ENCODE results near the gene TDRD1.
A peak's percentile ranks its signal among the peaks of the same experiment; 100 is the strongest.
"Not testable (repeated sequence)": the region's sequence is repeated elsewhere in the genome, so short reads cannot be mapped to it uniquely, and the experiment has no call there.

Gene TDRD1

DNA sequence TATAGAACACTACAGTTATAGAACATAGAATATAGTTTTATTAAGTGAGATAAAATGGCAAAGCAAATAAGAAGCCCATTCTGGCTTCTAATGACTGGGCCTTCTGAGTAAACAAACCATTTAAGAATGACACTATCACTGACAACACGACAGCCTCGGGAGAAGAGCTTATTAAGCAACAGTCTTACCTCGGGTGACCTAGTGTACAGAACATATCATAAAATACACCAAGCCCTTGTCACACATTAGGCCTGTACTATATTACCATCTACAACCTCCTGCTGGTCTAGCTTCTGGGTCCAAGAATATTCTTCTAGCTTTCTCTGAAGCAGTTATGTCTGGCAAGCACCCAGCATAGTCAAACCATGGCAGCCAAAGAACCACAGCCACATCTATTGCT is 37.1 kb upstream of the TDRD1 start:
- no peak overlapping the region for H3K4me3 ChIP-seq (ENCODE audit: low read depth, low read length)
- TF ChIP-seq, protein P1, sequence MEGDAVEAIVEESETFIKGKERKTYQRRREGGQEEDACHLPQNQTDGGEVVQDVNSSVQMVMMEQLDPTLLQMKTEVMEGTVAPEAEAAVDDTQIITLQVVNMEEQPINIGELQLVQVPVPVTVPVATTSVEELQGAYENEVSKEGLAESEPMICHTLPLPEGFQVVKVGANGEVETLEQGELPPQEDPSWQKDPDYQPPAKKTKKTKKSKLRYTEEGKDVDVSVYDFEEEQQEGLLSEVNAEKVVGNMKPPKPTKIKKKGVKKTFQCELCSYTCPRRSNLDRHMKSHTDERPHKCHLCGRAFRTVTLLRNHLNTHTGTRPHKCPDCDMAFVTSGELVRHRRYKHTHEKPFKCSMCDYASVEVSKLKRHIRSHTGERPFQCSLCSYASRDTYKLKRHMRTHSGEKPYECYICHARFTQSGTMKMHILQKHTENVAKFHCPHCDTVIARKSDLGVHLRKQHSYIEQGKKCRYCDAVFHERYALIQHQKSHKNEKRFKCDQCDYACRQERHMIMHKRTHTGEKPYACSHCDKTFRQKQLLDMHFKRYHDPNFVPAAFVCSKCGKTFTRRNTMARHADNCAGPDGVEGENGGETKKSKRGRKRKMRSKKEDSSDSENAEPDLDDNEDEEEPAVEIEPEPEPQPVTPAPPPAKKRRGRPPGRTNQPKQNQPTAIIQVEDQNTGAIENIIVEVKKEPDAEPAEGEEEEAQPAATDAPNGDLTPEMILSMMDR (IDR thresholded peaks at IDR 0.05; ENCODE audit: insufficient read depth, low read length, missing control alignments): no peak
- CTCF ChIA-PET: no interaction called here
- POLR2A ChIA-PET: no interaction called here
- no peak for DNase-seq (ENCODE audit: low read depth, low spot score)

DNA sequence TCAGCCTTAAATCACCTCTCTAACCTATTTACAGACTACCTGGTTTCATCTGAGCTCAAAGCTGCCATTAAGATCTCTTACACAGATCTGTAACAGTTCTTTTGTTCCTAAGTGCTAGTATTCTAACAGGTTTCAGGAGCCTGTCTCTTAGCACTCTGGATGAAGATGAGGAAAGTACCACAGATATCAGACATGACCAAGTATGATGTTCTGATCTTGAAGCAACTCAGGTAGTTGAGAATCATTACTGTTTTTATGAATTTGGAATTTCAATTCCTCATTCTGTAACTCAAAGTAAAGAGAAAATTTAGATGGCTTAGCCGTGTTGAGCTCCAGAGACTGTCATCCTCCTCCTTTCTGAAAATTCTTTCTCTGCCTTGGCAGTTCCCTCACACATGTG is 36.0 kb upstream of the TDRD1 start:
- ChIA-PET POLR2A (no interaction called here), CTCF (no interaction called here)
- H3K4me3 ChIP-seq (ENCODE audit: low read depth, low read length): no peak overlapping the region
- no peak for DNase-seq (ENCODE audit: low read depth, low spot score)
- TF ChIP-seq, protein P1 (IDR thresholded peaks at IDR 0.05; ENCODE audit: insufficient read depth, low read length, missing control alignments): no peak

DNA sequence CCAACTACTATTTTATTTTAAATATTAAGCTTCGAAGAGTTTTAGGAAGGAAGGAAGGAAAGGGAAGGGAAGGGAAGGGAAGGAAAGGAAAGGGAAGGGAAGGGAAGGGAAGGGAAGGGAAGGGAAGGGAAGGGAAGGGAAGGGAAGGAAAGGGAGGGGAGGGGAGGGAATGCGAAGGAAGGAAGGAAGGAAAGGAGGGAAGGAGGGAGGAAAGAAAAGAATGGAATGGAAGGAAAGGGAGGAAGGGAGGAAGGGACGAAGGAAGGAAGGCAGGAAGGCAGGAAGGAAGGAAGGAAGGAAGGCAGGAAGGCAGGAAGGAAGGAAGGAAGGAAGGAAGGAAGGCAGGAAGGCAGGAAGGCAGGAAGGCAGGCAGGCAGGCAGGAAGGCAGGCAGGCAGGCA is 29.7 kb upstream of the TDRD1 start:
- POLR2A ChIA-PET: not testable (repeated sequence)

DNA sequence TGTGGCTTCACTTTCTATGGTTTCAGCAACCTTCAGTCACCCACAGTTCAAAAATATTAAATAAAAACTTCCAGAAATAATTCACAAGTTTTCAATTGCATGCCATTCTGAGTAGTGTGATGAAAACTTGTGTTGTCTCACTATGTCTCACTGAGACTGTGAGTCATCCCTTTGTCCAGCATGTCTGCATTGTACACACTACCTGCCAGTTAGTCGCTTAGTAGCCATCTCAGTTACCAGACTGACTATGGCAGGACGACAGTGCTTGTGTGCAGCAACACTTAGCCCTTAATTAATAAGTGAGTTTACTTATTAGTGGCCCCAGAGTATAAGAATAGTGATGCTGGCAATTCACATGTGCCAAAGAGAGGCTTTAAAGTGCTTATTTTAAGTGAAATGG is 27.7 kb upstream of the TDRD1 start:
- TF ChIP-seq, protein P1 (IDR thresholded peaks at IDR 0.05; ENCODE audit: insufficient read depth, low read length, missing control alignments): no peak
- peak; percentile 42 for DNase-seq (ENCODE audit: low read depth, low spot score)
- no peak overlapping the region for H3K4me3 ChIP-seq (ENCODE audit: low read depth, low read length)
- ChIA-PET POLR2A (no interaction called here), CTCF (interaction anchor here (1.0 to 1.5 kb wide), 2 partner anchors 8 to 152 kb away, joined by 3 read pairs; no protein-coding TSS in a partner anchor)

More for the DNA sequence above, 29.7 kb upstream of the TDRD1 start:
- CTCF ChIA-PET; H3K4me3 ChIP-seq (ENCODE audit: low read depth, low read length); DNase-seq (ENCODE audit: low read depth, low spot score): not testable (repeated sequence)

DNA sequence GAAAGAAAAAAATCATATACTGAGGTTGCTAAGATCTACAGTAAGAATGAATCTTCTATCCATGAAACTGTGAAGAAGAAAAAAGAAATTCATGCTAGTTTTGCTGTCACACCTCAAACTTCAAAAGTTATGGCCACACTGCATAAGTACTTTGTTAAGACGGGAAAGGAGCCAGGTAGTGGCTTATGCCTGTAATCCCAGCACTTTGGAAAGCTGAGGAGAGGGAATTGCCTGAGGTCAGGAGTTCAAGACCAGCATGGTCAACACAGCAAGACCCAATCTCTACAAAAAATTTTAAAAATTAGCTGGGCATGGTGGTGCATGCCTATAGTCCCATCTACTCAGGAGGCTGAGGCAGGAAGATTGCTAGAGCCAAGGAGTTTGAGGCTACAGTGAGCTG is 27.3 kb upstream of the TDRD1 start:
- no peak overlapping the region for H3K4me3 ChIP-seq (ENCODE audit: low read depth, low read length)
- TF ChIP-seq, protein P1 (IDR thresholded peaks at IDR 0.05; ENCODE audit: insufficient read depth, low read length, missing control alignments): no peak
- DNase-seq (ENCODE audit: low read depth, low spot score): no peak
- POLR2A ChIA-PET: no interaction called here
- CTCF ChIA-PET: no interaction called here

DNA sequence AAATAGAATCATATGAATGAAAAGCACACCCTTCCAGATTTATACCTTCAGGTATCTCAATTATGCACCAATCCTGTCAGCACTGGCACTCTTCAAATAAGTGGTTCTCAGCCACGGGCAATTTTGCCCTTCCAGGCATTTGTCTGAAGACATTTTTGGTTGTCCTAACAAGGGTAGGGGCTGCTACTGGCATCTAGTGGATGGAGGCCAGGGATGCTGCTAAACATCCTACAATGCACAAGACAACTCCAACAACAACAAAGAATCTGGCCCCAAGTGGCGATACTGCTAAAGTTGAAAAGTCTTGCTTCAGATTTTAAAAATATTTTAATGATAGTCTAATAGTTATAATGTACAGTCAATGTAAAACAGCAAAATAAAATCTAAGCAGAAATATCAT is 21.2 kb upstream of the TDRD1 start:
- ChIA-PET POLR2A (no interaction called here), CTCF (no interaction called here)
- no peak for DNase-seq (ENCODE audit: low read depth, low spot score)
- TF ChIP-seq, protein P1 (IDR thresholded peaks at IDR 0.05; ENCODE audit: insufficient read depth, low read length, missing control alignments): no peak
- no peak overlapping the region for H3K4me3 ChIP-seq (ENCODE audit: low read depth, low read length)

DNA sequence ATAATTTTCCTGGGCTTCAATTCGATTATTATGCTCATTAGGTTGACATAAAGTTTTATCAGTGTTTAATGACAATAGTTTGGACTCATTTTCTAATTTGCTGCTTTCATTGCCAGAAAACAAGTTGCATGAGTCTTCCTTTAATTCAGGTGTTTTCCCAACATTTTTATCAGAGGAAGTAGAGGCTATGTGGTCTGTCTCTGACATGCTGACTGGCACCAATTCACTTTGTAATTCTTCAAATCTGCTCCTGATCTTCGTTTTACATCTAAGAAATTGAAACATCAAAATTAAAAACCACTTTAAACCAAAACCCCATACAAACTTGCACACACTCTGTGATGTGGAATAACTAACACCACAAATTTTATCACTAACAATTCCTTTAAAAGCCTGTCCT is 16.1 kb upstream of the TDRD1 start:
- TF ChIP-seq, protein P1 (IDR thresholded peaks at IDR 0.05; ENCODE audit: insufficient read depth, low read length, missing control alignments): no peak
- no peak overlapping the region for H3K4me3 ChIP-seq (ENCODE audit: low read depth, low read length)
- ChIA-PET POLR2A (no interaction called here), CTCF (interaction anchor here (1.0 kb wide), 1 partner anchor 9 kb away, joined by 3 read pairs; no protein-coding TSS in a partner anchor)
- no peak for DNase-seq (ENCODE audit: low read depth, low spot score)

Measured in AG04449 (cell line).